ENCODE results near the gene OCA2. TPM values are rescaled to one million over a fixed set of nuclear protein-coding genes. Genes with fewer than 3 reads are reported as not detected.

Gene OCA2
- total RNA-seq, 3 donors from 2014 or later (not counting 1 experiment from before 2014, with no cell fraction given) = 0.35 to 1.5 (median 0.56) TPM

DNA sequence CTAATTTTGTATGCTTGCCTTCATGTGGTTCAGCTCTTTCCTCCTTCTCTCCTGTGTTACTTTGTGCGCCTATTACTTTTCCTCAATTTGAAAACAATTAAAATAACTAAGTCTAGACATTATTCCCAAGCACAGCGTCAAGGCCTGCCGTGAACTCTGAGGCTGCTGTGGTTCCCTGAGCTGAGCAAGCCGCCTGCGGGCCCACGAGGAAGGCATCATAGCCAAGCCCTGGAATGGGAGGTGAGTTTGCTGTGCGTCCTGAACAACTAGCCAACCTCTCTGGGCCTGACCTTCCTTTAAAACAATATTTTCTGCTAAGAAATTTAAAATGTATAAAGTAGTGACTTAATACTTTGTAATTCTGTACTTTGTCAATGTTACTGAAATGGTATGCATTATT is 327.2 kb downstream of the OCA2 start:
- Histone ChIP-seq H3K27ac (ENCODE audit: low read length) (no peak overlapping the region), H3K4me1 (ENCODE audit: control insufficient read depth, insufficient read depth, low read length) (no peaks in the 10 kb centered on the region), H3K36me3 (ENCODE audit: control insufficient read depth, insufficient read depth, low read length) (no peaks in the 10 kb centered on the region), H3K4me3 (ENCODE audit: low read length) (no peak overlapping the region), H3K27me3 (ENCODE audit: control insufficient read depth, insufficient read depth, low read length) (no peaks in the 10 kb centered on the region), H3K9me3 (ENCODE audit: control insufficient read depth, insufficient read depth, low read length) (peaks cover 15% of the 10 kb centered on the region)
- no peak for DNase-seq
- intact Hi-C loops (cut with micrococcal nuclease) = no loop called here
- Mint-ChIP-seq H3K4me1 (no peaks in the 10 kb centered on the region), H3K27me3 (ENCODE audit: low read depth in 2 of 2) (no peaks in the 10 kb centered on the region), H3K36me3 (peaks cover 8% of the 10 kb centered on the region), H3K9me3 (peaks cover 8 to 17% of the 10 kb centered on the region in 2 donors), H3K4me3 (no peak overlapping the region), H3K27ac (no peak overlapping the region)
- ATAC-seq = no peak
- no peak for TF ChIP-seq CTCF (IDR thresholded peaks at IDR 0.05)
- 92% methylated on average over 6 of the region's 7 CpGs for WGBS (ENCODE audit: insufficient coverage)

GRCh38 chr15:27770769-27771554 is 328.2 kb downstream of the OCA2 start:
- WGBS (ENCODE audit: insufficient coverage) = 95% methylated on average over 24 of the region's 26 CpGs
- no peak overlapping the region for H3K27ac ChIP-seq (ENCODE audit: low read length)
- H3K27me3 Mint-ChIP-seq (ENCODE audit: low read depth in 2 of 2) = no peaks in the 10 kb centered on the region
- H3K36me3 ChIP-seq (ENCODE audit: control insufficient read depth, insufficient read depth, low read length) = no peaks in the 10 kb centered on the region
- no peaks in the 10 kb centered on the region for H3K27me3 ChIP-seq (ENCODE audit: control insufficient read depth, insufficient read depth, low read length)
- H3K4me3 Mint-ChIP-seq = no peak overlapping the region
- ATAC-seq = no peak
- H3K27ac Mint-ChIP-seq = no peak overlapping the region
- H3K4me1 Mint-ChIP-seq = no peaks in the 10 kb centered on the region
- no peak overlapping the region for H3K4me3 ChIP-seq (ENCODE audit: low read length)
- TF ChIP-seq CTCF (IDR thresholded peaks at IDR 0.05) = no peak
- intact Hi-C loops (cut with micrococcal nuclease) = no loop called here
- peaks cover 8% of the 10 kb centered on the region for H3K36me3 Mint-ChIP-seq
- H3K9me3 ChIP-seq (ENCODE audit: control insufficient read depth, insufficient read depth, low read length) = peaks cover 23% of the 10 kb centered on the region
- H3K4me1 ChIP-seq (ENCODE audit: control insufficient read depth, insufficient read depth, low read length) = no peaks in the 10 kb centered on the region
- peaks cover 8 to 14% of the 10 kb centered on the region in 2 donors for H3K9me3 Mint-ChIP-seq
- DNase-seq = no peak

DNA sequence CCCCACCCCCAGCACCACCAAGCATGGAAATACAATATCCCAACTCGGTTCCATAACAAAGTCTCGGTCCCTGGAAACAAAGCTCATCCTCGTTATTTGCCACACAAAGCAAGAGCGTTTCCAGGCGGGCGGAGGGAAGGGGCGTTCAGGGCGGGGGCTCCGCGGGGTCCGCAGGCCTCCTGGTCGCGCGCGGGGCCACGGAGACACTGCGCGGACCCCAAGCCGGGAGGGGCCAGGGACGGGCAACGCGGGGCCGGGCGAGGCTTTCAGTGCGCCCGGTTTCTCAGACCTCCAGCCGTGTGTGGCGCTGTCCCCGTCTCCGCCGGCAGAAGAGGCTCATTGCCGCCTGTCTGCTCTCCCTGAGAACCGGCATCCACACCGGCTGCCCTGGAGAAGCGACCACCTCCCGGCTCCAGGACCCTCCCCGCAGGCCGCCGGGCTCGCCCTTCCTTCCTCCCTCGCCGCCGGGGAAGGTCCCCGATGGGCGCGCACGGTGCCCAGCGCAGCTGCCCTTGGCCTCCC is 329.0 kb downstream of the OCA2 start:
- DNase-seq = no peak
- H3K27ac Mint-ChIP-seq = no peak overlapping the region
- intact Hi-C loops (cut with micrococcal nuclease) = no loop called here
- no peak overlapping the region for H3K4me3 Mint-ChIP-seq
- Histone ChIP-seq H3K36me3 (ENCODE audit: control insufficient read depth, insufficient read depth, low read length) (no peaks in the 10 kb centered on the region), H3K27me3 (ENCODE audit: control insufficient read depth, insufficient read depth, low read length) (no peaks in the 10 kb centered on the region), H3K9me3 (ENCODE audit: control insufficient read depth, insufficient read depth, low read length) (peaks cover 23% of the 10 kb centered on the region), H3K4me3 (ENCODE audit: low read length) (no peak overlapping the region), H3K4me1 (ENCODE audit: control insufficient read depth, insufficient read depth, low read length) (no peaks in the 10 kb centered on the region), H3K27ac (ENCODE audit: low read length) (no peak overlapping the region)
- H3K4me1 Mint-ChIP-seq = no peaks in the 10 kb centered on the region
- no peaks in the 10 kb centered on the region for H3K27me3 Mint-ChIP-seq (ENCODE audit: low read depth in 2 of 2)
- 91% methylated on average over 48 of the region's 48 CpGs for WGBS (ENCODE audit: insufficient coverage)
- H3K9me3 Mint-ChIP-seq = peaks cover 6 to 13% of the 10 kb centered on the region in 2 donors
- no peak for TF ChIP-seq CTCF (IDR thresholded peaks at IDR 0.05)
- peaks cover 8% of the 10 kb centered on the region for H3K36me3 Mint-ChIP-seq
- ATAC-seq = no peak
